H9 (cell line): Measurements from ENCODE around the gene ATG4B. TPM values are rescaled to one million over a fixed set of nuclear protein-coding genes. Genes with fewer than 3 reads are reported as not detected.

Experiments
- DNase-seq: peaks from one replicate; pipeline ENCODE4 v3.0.0-alpha.2; 2017
- H2AFZ ChIP-seq: one replicate; pipeline ENCODE4 v1.6.1; 2013; ENCODE audit warnings: mild to moderate bottlenecking, low read length, control low read depth, moderate library complexity
- H2AK5ac ChIP-seq: 2 replicates; pipeline ENCODE4 v1.6.1; 2013; ENCODE audit warnings: low read length, control low read depth, mixed read lengths; ENCODE audit not compliant: insufficient read length
- H2BK120ac ChIP-seq: one replicate; pipeline ENCODE4 v1.6.1; 2013; ENCODE audit warnings: low read depth, mild to moderate bottlenecking, low read length, control low read depth, inconsistent platforms; ENCODE audit not compliant: poor library complexity, severe bottlenecking
- H2BK12ac ChIP-seq: 2 replicates; pipeline ENCODE4 v1.6.1; 2013; ENCODE audit warnings: low read length, control low read depth, mixed read lengths, low read depth; ENCODE audit not compliant: insufficient read length
- H2BK15ac ChIP-seq: 2 replicates; pipeline ENCODE4 v1.6.1; 2013; ENCODE audit warnings: low read depth, low read length, control low read depth
- H2BK20ac ChIP-seq: one replicate; pipeline ENCODE4 v1.6.1; 2013; ENCODE audit warnings: low read depth, mild to moderate bottlenecking, low read length, control low read depth, inconsistent platforms; ENCODE audit not compliant: poor library complexity, severe bottlenecking
- H2BK5ac ChIP-seq: 2 replicates; pipeline ENCODE4 v1.6.1; 2013; ENCODE audit warnings: low read length, control low read depth, mixed read lengths; ENCODE audit not compliant: insufficient read length
- H3K14ac ChIP-seq: 2 replicates; pipeline ENCODE4 v1.6.1; 2013; ENCODE audit warnings: low read length, control low read depth; ENCODE audit not compliant: insufficient read depth
- H3K18ac ChIP-seq: 2 replicates; pipeline ENCODE4 v1.6.1; 2013; ENCODE audit warnings: low read depth, mild to moderate bottlenecking, mixed read lengths, low read length, control low read depth; ENCODE audit not compliant: insufficient read length
- H3K23ac ChIP-seq: 2 replicates; pipeline ENCODE4 v1.6.1; 2013; ENCODE audit warnings: low read length, control low read depth, mixed read lengths, low read depth; ENCODE audit not compliant: insufficient read length
- H3K23me2 ChIP-seq: 2 replicates; pipeline ENCODE4 v1.6.1; 2013; ENCODE audit warnings: low read depth, mild to moderate bottlenecking, mixed read lengths, low read length, control low read depth; ENCODE audit not compliant: insufficient read length, poor library complexity, severe bottlenecking
- H3K27ac ChIP-seq: 2 replicates; pipeline ENCODE4 v1.5.1; 2013; ENCODE audit warnings: low read length, control low read depth, mixed read lengths, low read depth; ENCODE audit not compliant: insufficient read length
- H3K27me3 ChIP-seq: 2 replicates; pipeline ENCODE4 v1.6.1; 2013; ENCODE audit warnings: low read length, control low read depth, inconsistent platforms; ENCODE audit not compliant: insufficient read depth
- H3K4ac ChIP-seq: 2 replicates; pipeline ENCODE4 v1.6.1; 2013; ENCODE audit warnings: low read depth, mild to moderate bottlenecking, control low read depth, inconsistent platforms, low read length, moderate library complexity
- H3K4me1 ChIP-seq: 2 replicates; pipeline ENCODE4 v1.6.1; 2013; ENCODE audit warnings: low read length, control low read depth, inconsistent platforms; ENCODE audit not compliant: insufficient read depth
- H3K4me2 ChIP-seq: 2 replicates; pipeline ENCODE4 v1.6.1; 2013; ENCODE audit warnings: low read length, control low read depth, mixed read lengths; ENCODE audit not compliant: insufficient read length, insufficient read depth
- H3K56ac ChIP-seq: 2 replicates; pipeline ENCODE4 v1.6.1; 2013; ENCODE audit warnings: low read depth, mild to moderate bottlenecking, mixed read lengths, low read length, control low read depth; ENCODE audit not compliant: insufficient read length
- H3K79me1 ChIP-seq: 2 replicates; pipeline ENCODE4 v1.6.1; 2013; ENCODE audit warnings: low read depth, mild to moderate bottlenecking, moderate library complexity, low read length, control low read depth, inconsistent platforms; ENCODE audit not compliant: insufficient read depth, poor library complexity, severe bottlenecking
- H3K79me2 ChIP-seq: 2 replicates; pipeline ENCODE4 v1.6.1; 2013; ENCODE audit warnings: low read length, control low read depth, inconsistent platforms; ENCODE audit not compliant: insufficient read depth
- H3K9ac ChIP-seq: 2 replicates; pipeline ENCODE4 v1.6.1; 2013; ENCODE audit warnings: low read length, control low read depth, mixed read lengths; ENCODE audit not compliant: insufficient read length; ENCODE audit errors: extremely low read depth
- H3K9me3 ChIP-seq: one replicate; pipeline ENCODE4 v1.6.1; 2013; ENCODE audit warnings: low read depth, low read length, inconsistent platforms; ENCODE audit not compliant: control insufficient read depth
- H3T11ph ChIP-seq: one replicate; pipeline ENCODE4 v1.6.1; 2013; ENCODE audit warnings: mild to moderate bottlenecking, low read length, control low read depth, inconsistent platforms
- H4K20me1 ChIP-seq: one replicate; pipeline ENCODE4 v1.6.1; 2013; ENCODE audit not compliant: control insufficient read depth, insufficient read length, insufficient read depth
- H4K5ac ChIP-seq: 2 replicates; pipeline ENCODE4 v1.6.1; 2013; ENCODE audit warnings: low read depth, mild to moderate bottlenecking, mixed read lengths, low read length, control low read depth; ENCODE audit not compliant: insufficient read length
- H4K8ac ChIP-seq: replicated peaks from 2 replicates; pipeline ENCODE4 v1.6.1; 2013; ENCODE audit warnings: low read length, control low read depth, mixed read lengths, low read depth; ENCODE audit not compliant: insufficient read length
- H4K91ac ChIP-seq: 2 replicates; pipeline ENCODE4 v1.6.1; 2013; ENCODE audit warnings: low read depth, mild to moderate bottlenecking, moderate library complexity, mixed read lengths, low read length, control low read depth; ENCODE audit not compliant: insufficient read length
- H3K27ac Mint-ChIP-seq, 3 experiments: 2 replicates in 2 of 3; 3 replicates in 1 of 3; pipeline ENCODE4 v1.8.0; 2020 to 2021; ENCODE audit warnings: mixed read lengths in 3 of 3, mild to moderate bottlenecking in 1 of 3, moderate library complexity in 1 of 3
- H3K27me3 Mint-ChIP-seq: 2 replicates; pipeline ENCODE4 v1.8.0; 2021; ENCODE audit warnings: low read depth, mild to moderate bottlenecking, moderate library complexity, mixed read lengths
- H3K36me3 Mint-ChIP-seq, 3 experiments: 2 replicates in 2 of 3; 3 replicates in 1 of 3; pipeline ENCODE4 v1.8.0; 2020 to 2021; ENCODE audit warnings: low read depth in 3 of 3, mixed read lengths in 3 of 3; ENCODE audit not compliant: insufficient read depth in 1 of 3
- H3K4me1 Mint-ChIP-seq, 2 experiments: 2 replicates each; pipeline ENCODE4 v1.8.0; 2020; ENCODE audit warnings: mixed read lengths in 2 of 2
- H3K4me3 Mint-ChIP-seq, 2 experiments: 2 replicates in 1 of 2; 3 replicates in 1 of 2; pipeline ENCODE4 v1.8.0; 2020 to 2021; ENCODE audit warnings: mild to moderate bottlenecking in 2 of 2, mixed read lengths in 2 of 2, moderate library complexity in 1 of 2
- H3K9me3 Mint-ChIP-seq, 2 experiments: 2 replicates in 1 of 2; 3 replicates in 1 of 2; pipeline ENCODE4 v1.8.0; 2020; ENCODE audit warnings: mild to moderate bottlenecking in 2 of 2, mixed read lengths in 2 of 2, moderate library complexity in 1 of 2
- CTCF ChIP-seq: fragments of 200-600 bp; sonication (generic); conservative IDR thresholded peaks from 3 replicates; pipeline ENCODE4 v1.8.0; 2021; ENCODE audit warnings: antibody characterized with exemption, mild to moderate bottlenecking
- WGBS: extraction: QIAGEN DNeasy Blood & Tissue Kit; methylation state at CpG from one replicate; pipeline ENCODE4 v1.1.7; 2013; ENCODE audit warnings: missing lambda C conversion rate, low lambda C conversion rate, mixed read lengths; ENCODE audit not compliant: insufficient read length; ENCODE audit errors: extremely low coverage; 5-methylcytosine and 5-hydroxymethylcytosine counted together
- total RNA-seq: library from RNA; stranded (reverse); gene quantifications from 2 replicates; pipeline ENCODE4 v1.2.1, GENCODE V29; 2021

ATG4B gene
- total RNA-seq, 1 experiment from 2014 or later = 105 TPM

GRCh38 chr2:241608881-241609280, 28.6 kb upstream of the ATG4B start:
- Mint-ChIP-seq H3K4me1 (peaks cover 5 to 8% of the 10 kb centered on the region in 2 experiments), H3K9me3 (no peaks in the 10 kb centered on the region), H3K27ac (no peak overlapping the region; a peak in 1 of 7 replicates), H3K4me3 (peak overlapping the region; percentile 54 to 76), H3K27me3 (no peaks in the 10 kb centered on the region), H3K36me3 (peaks cover 4 to 15% (median 13%) of the 10 kb centered on the region in 3 experiments; a peak in 6 of 7 replicates)
- no peak overlapping the region for H2AK5ac ChIP-seq
- H3T11ph ChIP-seq = no peak overlapping the region
- H2BK20ac ChIP-seq = no peak overlapping the region
- no peaks in the 10 kb centered on the region for H3K4me1 ChIP-seq
- no peak overlapping the region for H2BK15ac ChIP-seq
- no peak overlapping the region for H2BK120ac ChIP-seq
- H3K23me2 ChIP-seq = peaks cover 6% of the 10 kb centered on the region
- H4K20me1 ChIP-seq = no peaks in the 10 kb centered on the region
- H4K5ac ChIP-seq = no peak overlapping the region
- DNase-seq = no peak
- no peak overlapping the region for H2BK5ac ChIP-seq
- no peak overlapping the region for H3K9ac ChIP-seq
- TF ChIP-seq CTCF = no peak
- no peaks in the 10 kb centered on the region for H3K27me3 ChIP-seq
- H4K91ac ChIP-seq = no peak overlapping the region
- no peak overlapping the region for H3K18ac ChIP-seq
- no peak overlapping the region for H3K4ac ChIP-seq
- no peak overlapping the region for H3K56ac ChIP-seq
- H3K9me3 ChIP-seq = no peaks in the 10 kb centered on the region
- no peak overlapping the region for H3K14ac ChIP-seq
- no peak overlapping the region for H2BK12ac ChIP-seq
- no peak overlapping the region for H3K27ac ChIP-seq
- H2AFZ ChIP-seq = no peak overlapping the region
- H4K8ac ChIP-seq = no peak overlapping the region
- H3K23ac ChIP-seq = no peak overlapping the region
- WGBS = no CpG with 5 or more reads among the region's 10 CpGs
- no peaks in the 10 kb centered on the region; the same call in 1 of the 2 replicates for H3K79me2 ChIP-seq
- H3K4me2 ChIP-seq = no peak overlapping the region
- H3K79me1 ChIP-seq = no peaks in the 10 kb centered on the region
